ENCODE data around the gene CDKL4.

- TF ChIP-seq EZH2 (IDR thresholded peaks at IDR 0.05; ENCODE audit: insufficient read depth, poor library complexity, severe bottlenecking) = no peak
- no peak for TF ChIP-seq EZH2phosphoT487 (IDR thresholded peaks at IDR 0.05; ENCODE audit: insufficient read depth, low read depth)
Measured at GRCh38 chr2:39240758-39241157, 3.0 kb downstream of the CDKL4 start.

Measured in GM23248 (cell line).